ENCODE data around the gene GMPPB.
"Not testable (repeated sequence)": the region's sequence is repeated elsewhere in the genome, so short reads cannot be mapped to it uniquely, and the experiment has no call there.

The GMPPB gene

DNA sequence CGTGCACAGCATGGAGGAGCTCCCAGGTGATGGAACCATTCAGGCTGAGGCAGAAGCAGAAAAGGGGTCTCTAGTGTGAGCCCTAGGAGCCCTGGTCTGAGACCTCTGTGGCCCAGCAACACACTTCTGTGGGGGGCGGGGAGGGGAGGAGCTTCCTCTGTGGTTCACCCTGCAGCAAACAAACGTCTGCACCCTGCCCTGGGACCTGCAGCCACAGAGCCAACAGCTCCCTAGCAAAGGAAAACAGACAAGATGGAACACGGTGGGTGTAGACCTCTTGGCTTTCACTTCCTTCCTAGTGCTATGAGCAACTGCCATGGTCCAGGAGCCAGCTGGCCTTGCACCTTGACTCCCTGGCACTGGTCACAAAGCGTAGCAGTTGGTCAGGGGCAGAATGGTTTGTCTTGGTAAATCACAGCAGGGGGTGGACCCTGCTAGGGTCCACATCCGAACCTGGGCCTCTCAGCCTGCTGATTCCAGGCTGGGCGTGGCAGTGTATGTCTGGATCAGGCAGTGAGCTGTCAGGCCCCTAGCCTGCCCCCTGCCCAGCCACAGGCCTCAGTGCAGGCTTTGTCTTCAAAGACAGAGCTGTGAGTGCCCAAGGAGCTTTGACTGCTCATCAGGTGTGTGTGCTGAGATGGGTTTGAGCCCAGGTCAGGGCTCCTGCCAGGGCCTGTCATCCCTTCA, 11.0 kb downstream of the GMPPB start:
- no peak for DNase-seq

DNA sequence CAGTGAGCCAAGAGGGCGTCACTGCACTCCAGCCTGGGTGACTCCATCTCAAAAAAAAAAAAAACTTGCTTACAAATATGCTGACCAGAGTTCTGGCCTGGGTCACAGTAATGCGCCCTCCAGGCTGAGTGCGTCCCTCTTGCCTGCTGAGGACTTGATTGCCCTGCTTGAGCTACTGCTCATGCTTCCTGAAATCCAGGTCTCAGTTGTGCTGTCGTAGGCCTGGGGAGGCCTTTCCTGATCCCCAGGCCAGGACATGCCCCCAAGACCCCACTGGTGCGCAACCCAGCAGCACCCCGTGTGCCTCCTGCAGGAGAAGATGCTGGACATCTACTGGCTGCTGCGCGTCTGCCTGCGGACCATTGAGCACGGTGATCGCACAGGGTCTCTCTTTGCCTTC, 11.6 kb downstream of the GMPPB start:
- DNase-seq, result no peak

DNA sequence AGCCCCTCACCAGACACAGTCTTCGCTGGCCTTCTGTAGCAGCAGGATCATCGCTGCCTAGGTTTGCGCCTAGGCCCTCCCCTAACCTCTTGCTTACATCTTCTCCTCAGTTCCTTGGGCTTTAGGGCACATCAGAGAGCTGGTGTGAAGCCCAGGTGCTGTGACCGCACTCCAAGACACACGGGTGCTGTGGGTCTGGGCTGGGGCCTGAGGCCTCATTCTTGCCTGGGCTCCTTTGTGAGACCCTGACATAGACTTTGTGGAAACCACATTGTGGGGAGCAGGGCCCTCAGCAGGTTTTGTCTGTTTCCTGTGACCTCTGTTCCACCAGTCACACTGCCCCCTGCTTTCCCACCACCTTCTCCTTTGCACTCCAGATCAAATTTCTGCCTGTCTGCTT, 12.3 kb downstream of the GMPPB start:
- DNase-seq, result no peak

DNA sequence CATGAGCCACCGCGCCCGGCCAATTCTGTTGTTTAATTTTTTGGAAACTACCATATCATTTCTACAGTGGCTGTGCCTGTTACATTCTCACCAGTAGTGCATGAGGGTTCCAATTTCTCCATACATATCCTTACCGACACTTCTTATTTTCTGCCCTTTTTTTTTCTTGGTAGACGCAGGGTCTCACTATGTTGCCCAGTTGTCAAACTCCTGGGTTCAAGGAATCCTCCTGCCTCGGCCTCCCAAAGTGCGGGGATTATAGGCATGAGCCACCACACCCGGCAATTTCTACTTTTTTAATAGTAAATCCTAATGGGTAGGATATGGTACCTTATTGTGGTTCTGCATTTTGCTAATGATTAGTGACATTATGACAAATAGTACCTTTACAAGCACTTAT, 13.9 kb downstream of the GMPPB start:
- DNase-seq, result no peak

DNA sequence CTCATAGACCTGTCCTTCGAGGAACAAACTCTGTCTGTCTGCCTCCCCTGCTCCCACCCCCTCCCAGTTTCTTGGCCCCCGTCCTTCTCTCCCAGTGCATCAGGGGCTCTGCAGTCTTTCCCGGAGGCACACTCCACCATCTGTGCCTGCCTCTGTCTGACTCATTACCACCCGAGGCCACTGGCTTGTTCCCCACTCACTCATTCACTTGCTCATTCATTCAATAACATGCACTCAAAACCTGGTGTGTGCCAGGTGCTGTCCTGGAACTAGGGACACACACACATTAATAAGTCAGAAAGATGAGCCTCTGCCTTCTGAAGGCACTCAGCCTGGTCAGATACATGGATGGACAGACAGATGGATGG, 16.7 kb downstream of the GMPPB start:
- no peak for DNase-seq

DNA sequence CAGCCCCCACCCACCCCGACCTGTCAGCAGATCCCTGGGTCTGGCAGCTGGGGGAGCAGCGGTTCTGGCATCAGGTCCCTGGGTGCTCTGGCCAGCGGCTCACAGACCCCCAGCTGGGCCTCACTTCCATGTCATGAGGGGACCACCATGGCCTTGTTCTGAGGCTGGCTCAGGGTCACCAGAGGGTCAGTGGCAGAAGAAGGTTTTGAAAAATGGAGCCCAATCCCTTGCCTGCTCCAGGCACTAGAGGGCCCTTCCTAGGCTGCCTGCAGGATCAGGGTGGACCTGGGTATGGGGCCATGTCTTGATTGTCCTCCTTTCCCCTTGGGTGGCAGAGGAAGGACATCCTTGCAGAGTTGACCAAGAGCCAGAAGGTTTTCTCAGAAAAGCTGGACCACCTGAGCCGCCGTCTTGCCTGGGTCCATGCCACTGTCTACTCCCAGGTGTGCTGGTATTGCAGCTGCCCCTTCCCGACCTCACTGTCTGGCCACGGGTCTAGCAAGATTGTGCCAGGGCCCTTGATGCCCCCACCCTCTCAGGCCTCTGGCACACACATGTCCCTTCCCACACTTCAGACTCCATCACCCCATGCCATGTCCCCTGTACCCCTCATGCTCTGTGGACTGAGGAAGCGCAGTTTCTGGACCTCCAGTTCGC, 17.2 kb downstream of the GMPPB start:
- DNase-seq, result no peak

DNA sequence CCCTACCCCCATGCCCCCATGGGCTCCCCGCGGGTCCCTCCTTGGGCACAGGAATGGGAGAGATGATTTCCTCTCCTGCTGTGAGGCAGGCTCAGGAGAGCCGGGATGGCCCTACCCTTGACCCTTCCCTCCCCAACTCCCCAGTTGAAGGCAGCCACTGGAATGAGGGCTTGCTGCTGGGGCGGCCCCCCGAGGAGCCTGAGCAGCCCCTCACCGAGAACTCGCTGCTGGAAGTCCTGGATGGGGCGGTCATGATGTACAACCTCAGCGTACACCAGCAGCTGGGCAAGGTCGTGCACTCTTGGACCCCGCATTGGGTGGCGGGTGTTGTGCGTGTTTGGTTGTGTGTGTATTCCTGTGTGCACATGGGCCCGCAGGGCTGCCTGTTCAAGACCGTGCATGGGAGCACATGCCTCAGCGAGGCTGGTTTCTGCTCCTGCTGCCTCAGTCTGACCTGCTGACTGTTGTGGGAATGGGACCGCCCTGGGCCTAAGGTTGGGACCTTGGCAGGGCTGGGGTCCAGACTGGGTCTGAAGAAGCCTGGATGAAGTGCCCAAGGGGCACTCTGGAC, 18.3 kb downstream of the GMPPB start:
- DNase-seq, result no peak

DNA sequence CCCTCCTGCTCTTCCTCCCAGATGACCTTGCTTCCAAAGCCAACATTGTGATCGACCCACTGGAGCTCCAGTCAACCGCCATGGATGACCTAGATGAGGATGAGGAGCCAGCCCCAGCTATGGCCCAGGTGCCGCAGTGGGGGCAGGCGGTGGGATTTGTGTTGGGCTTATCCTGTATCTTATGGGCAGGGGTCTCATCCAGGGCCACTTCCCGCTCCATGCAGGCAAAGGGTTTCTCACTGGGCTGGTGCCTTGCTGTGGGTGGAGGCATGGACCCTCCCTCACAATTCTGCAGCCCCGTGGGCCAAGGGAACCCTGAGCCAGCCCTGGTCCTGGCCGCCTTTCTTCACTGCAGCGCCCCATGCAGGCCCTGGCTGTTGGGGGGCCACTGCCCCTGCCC, 19.1 kb downstream of the GMPPB start:
- DNase-seq, result no peak

DNA sequence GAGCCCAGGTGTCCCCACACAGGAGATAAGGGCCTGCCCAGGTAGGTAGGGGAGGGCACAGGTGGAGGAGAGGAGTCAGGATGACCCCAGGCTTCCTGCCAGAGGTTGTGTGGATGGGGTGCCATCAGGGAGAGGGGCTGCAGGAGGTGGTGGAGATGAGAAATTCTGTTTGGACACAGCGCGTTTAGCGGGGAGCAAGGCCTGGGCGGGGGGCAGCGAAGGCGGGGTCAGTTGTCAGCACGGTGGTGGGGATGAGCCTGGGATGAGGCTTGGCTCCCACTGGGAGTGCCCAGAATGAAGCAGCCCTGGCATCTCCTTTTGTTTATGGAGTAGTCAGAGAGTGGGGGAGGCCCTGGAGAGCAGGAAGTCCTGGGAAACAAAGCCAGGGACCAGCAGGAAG, 19.8 kb downstream of the GMPPB start:
- no peak for DNase-seq

DNA sequence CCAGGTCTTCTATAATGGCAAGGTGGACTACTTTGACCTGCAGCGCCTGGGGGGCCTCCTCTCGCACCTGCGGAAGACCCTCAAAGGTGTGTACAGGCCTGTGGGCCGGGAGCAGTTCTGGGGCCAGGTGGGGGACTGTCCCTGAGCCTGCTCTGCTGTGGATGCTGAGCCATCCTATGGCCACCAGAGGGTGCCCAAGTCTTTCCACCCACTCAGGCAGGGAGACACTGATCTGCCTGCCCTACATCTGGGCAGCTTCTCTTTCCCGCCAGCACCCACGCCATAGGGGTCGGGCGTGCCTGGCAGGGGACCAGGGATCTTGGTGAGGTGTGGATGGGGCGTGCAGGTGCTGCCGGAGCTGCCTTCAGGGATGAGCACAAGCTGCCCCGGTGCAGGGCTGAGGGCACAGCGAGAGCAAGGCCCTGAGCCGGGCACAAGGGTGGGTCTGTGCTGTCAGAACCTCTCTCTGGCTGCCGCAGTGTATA, 20.3 kb downstream of the GMPPB start:
- DNase-seq, result peak; percentile 44 to 52

DNA sequence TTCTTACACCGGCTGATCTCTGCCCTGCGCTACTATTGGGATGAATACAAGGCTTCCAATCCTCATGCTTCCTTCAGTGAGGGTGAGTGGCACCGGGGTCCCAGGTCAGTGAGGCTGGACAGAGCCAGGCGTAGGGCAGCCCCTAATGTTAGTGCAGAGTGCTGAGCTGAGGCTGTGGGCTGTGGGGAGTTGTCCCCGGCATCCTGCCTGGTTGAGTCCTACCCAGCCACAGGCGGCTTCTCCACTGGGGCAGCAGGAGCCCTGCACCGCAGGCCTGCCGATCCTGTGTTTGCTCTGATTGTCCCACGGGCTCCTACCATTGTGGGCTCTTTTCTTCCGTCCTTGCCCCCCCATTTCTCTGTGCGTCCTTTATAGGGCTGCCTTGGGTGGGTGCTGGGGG, 21.1 kb downstream of the GMPPB start:
- no peak for DNase-seq

DNA sequence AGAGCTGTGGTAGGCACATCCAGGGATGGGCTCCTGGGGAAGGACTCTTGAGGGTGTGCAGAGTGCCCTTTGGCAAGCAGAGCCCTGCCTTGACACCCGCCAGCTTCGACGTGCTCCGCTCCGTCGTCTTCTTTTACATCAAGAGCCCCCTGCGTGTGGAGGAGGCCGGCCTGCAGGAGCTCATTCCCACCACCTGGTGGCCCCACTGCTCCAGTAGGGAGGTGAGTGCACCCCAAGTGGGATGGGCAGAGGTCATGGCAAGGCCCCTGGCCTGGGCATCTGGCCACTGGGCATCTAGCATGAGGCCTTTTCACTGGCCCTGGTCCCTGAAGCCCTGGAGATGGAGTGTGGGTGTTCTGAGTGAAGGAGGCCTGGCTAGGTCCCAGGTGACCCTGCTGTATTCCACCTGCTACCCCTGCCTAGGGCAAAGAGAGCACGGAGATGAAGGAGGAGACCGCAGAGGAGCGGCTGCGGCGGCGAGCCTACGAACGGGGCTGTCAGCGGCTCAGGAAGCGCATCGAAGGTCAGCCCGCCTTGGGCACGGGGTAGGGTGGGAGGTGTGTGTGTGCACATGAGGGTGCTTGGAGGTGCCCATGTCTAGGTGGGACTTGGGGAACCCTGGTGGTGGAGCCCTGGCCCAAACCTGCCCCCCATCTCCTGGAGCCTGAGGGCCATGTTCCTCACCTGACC, 22.2 kb downstream of the GMPPB start:
- DNase-seq, result peak in 1 of 2 experiments; percentile 16

DNA sequence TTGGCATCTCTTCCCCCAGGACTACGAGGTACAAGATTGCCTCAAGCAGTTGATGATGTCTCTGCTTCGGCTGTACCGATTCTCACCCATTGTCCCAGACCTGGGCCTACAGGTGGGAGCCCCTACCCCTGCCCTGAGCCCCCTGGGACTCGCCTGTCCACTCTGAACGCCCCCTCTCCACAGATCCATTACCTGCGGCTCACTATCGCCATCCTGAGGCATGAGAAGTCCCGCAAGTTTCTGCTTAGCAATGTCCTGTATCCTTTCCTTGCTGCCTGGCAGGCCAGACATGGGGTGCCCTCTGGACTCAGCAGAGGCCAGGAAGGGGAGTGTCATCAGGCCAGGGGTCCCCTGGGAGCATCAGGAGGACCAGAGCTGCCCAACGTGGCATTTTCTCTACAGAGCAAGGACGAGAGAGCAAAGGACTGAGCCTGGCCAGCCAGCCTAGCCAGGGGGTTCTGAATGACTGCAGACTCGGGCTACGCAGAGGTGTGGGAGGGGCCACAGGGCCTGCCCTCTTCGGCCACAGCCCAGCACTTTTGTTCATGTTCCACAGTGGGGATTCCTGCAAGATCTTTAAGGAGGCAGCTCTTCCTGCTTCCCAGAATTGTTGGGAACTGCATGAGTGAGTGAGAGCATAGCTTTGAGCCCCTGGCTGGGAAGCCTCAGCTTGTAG, 23.2 kb downstream of the GMPPB start:
- DNase-seq, result no peak

DNA sequence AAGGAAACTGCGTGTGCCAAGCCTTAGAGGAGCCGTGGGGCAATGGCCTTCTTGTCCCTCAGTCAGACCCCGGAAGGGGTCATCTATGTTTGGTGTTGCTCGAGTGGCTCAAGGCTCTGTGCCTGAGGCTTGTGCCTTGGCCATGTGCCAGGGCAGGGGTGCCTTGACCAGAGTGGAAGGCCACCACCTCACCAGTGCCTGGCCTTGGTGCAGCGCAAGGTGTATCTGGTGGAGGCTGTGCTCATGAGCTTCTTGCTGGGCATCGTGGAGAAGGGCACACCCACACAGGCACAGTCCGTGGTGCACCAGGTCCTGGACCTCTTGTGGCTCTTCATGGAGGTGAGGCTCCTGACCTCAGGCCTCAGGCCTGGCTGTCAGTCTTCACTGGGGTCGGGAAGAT, 23.7 kb downstream of the GMPPB start:
- DNase-seq, result no peak

DNA sequence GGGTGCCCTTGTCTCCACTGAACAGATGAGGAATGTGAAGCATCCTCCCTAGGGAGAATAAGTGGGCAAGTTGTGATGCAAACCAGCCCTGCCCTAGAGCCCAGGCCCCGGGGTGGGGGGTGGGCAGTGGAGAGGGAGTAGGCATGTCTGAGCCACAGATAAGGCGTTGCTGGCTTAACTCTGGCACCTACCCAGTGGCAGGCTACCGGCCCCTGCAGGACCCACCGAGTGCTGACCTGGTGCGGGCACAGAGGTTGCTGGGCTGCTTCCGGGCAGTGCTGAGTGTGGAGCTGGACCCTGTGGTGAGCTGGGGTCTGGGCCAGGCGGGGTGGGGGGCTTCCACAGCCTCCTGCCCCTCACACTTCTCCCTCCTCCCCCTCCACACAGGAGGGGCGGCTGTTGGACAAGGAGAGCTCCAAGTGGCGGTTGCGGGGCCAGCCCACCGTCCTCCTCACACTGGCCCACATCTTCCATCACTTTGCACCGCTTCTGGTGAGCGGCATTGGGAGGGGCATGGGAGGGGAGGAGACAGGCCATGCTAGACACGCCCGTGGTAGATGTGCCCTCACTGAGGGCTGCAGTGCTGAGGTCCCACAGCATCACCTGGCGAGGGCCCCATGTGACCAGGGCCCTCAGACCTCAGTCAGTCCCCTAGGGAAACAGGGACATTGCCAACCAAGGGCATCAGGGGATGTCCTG, 24.3 kb downstream of the GMPPB start:
- DNase-seq, result no peak

DNA sequence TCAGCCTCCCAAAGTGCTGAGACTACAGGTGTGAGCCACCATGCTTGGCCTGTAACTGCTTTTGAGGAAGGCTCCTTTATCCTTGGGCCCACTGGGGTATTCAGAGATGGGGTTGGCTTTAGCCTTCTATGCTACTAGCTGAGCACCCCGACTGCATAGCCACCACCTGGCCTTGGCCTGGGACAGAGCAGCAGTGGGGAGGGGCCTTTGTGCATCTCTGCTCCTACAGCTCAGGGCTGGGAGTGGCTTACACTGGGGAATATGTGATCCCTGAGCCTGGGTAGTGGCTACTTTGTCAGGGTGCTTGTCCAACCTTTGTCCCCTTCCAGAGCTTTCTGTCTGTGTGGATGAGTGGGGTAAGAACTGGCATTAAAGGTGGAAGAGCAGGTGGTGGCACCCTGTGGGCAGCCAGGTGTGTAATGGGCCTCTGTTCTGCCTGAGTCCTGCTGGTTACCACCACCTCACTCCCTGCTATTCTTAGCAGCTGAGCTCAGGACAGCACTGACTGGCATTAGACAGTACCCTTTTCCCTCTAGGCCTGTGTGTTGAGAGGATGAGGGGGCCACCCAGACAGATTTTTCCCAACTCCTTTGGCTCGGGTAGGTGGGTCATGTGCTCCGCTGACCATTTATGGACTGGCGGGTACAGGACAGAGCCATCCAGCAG, 28.3 kb downstream of the GMPPB start:
- not testable (repeated sequence) for DNase-seq

DNA sequence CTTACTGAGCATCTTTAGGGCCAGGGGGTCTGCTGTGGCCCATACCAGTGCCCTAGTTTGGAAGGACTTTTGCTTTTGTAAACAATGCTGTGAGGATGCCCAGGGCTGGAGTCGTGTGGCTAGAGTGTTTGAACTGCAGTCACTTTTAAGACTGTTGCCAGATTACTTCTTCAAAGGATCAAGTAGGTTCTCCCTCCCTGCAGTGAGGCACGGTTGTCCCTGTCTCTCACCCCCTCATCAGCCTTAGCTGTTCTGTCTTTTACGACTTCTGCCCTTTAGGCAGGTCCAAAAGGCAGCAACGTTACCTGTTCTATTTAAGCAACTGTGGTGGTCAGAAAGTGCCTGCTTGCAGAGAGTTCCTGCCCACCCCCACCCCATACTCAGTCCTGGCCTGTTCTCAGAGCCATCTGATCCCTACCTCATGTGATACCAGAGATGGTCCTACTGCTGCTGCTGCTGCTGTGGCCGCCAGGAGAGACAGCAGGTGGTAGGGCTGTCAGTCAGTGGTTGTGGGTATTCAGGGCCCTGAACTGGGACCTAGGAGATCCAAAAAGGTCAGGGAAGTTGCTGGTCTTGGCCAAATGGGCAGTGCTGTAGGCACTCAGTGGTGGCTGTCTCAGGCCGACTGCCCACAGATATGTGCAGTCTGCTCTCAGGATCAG, 29.2 kb downstream of the GMPPB start:
- not testable (repeated sequence) for DNase-seq

DNA sequence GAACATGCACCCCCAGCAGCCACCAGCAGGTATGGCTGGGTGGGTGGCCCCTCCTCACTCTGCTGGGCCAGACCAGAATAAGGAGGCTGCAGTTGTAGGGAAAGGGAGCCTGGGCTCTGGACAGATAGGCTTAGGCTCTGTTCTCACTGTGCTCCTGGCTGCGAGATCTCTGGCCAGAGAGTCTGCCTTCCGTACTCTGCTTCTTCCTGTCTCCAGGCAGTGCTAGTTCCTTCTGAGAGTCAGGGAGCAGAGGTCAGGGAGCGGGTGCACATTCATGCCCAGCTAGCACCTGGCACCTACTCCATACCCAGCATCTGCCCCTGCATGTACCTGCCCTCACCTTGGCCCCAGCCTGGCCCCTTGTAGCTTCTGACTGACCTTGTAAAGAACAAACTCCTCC, 32.3 kb downstream of the GMPPB start:
- DNase-seq, result not testable (repeated sequence)

DNA sequence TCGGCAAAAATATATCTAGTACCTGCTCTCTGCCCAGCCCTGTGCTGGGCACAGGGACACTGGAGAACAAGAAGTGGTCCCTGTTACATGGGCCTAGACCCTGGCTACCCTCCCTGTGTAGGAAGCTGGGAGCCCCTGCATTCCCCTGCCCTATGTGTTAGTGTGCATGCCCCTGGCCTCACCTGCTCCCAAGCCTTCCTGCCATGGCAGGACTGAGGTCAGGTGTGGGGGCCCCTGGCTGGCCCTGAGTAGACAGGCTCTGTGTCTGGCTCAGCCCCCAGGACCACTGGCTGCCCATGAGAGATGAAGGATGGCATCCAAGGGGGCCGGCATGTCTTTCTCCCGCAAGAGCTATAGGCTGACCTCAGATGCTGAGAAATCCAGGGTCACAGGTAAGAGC, 32.9 kb downstream of the GMPPB start:
- not testable (repeated sequence) for DNase-seq

DNA sequence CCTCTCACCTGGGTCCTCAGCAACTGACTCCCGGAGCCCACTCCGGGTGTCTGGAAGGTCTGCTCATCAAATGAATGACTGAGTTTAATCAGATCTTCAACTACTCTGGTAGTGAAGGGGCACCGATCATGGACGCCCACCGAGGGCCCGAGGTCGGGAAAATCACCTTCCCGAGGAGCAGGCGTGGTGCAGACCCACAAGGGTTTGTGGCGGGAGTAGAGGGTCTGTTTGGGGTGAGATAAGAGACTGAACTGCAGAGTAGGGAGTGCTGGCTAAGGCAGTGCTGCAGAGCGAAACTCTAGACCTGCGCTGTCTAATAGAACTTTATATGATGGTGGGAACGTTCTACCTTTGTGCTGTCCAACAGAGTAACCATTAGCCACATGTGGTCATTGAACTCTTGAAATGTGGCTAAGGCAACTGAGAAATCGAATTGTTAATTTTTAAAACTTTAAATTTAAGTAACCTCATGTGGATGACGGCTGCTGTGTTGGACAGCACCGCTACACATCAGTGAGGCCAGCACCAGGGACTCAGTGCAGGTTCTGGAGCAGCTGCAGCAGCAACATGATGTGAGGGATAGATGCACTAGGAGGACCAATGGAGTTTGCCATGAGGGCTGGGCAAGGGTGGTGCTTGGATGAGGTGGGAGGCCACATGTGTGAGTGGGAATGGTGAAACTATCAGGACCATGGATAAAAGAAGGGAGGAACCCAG, 33.7 kb downstream of the GMPPB start:
- DNase-seq, result not testable (repeated sequence)

Measured in SHP77 (cell line).